GM06990 (cell line): ENCODE results near the gene TSGA10.
"Not testable (repeated sequence)": the region's sequence is repeated elsewhere in the genome, so short reads cannot be mapped to it uniquely, and the experiment has no call there.

Experiments
- DNase-seq: peaks from one replicate; pipeline ENCODE4 v3.0.0-alpha.2; 2011; ENCODE audit not compliant: insufficient read length; ENCODE audit errors: extremely low read depth
- H3K27me3 ChIP-seq: replicated peaks from 2 replicates; pipeline ENCODE4 v1.6.0; 2011; ENCODE audit warnings: low read length; ENCODE audit not compliant: control insufficient read depth, insufficient read depth
- H3K36me3 ChIP-seq: 2 replicates; pipeline ENCODE4 v1.5.1; 2011; ENCODE audit warnings: low read length; ENCODE audit not compliant: control insufficient read depth, insufficient read depth
- H3K4me3 ChIP-seq: replicated peaks from 2 replicates; pipeline ENCODE4 v1.5.1; 2011; ENCODE audit warnings: low read depth, mild to moderate bottlenecking, control low read depth, low read length
- CTCF ChIP-seq: IDR thresholded peaks from 2 replicates; pipeline ENCODE4 v1.5.1; 2011; ENCODE audit warnings: low read length, control low read depth, mild to moderate bottlenecking, inconsistent platforms; ENCODE audit not compliant: insufficient read depth, poor library complexity, severe bottlenecking

Gene TSGA10

GRCh38 chr2:99141110-99142108 lies 13.3 kb downstream of the TSGA10 start, which contains the start of gene C2orf15:
TSS of gene C2orf15 (plus strand) at chr2:99141707. CDS start at chr2:99150559, 8,852 bp downstream.
- Histone ChIP-seq H3K4me3 (peak within 1 kb of the TSS; percentile 86), H3K36me3 (no peaks in the 10 kb centered on the region), H3K27me3 (no peaks in the 10 kb centered on the region)
- DNase-seq = peak; percentile 97
- TF ChIP-seq CTCF = no peak

DNA sequence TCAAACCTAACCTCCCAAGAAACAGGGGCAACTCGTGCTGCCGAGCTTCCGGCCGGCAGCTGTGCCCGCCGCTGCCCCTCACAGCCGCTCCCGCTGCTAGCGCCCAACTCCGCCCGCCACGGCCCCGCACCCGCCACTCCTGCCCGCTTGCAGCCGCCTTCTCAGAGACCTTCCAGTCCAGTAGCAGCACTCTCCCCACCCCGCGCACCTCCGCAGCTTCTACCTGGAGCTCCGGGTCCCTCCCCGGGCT lies 14.0 kb downstream of the TSGA10 start:
- H3K4me3 ChIP-seq = peak overlapping the region; percentile 86
- TF ChIP-seq CTCF = no peak
- no peaks in the 10 kb centered on the region for H3K27me3 ChIP-seq
- no peak for DNase-seq
- H3K36me3 ChIP-seq = no peaks in the 10 kb centered on the region

- TF ChIP-seq CTCF = no peak
- Histone ChIP-seq H3K4me3 (peak overlapping the region; percentile 86), H3K27me3 (no peaks in the 10 kb centered on the region), H3K36me3 (no peaks in the 10 kb centered on the region)
- no peak for DNase-seq
Measured at GRCh38 chr2:99140056-99140859, 14.5 kb downstream of the TSGA10 start.

DNA sequence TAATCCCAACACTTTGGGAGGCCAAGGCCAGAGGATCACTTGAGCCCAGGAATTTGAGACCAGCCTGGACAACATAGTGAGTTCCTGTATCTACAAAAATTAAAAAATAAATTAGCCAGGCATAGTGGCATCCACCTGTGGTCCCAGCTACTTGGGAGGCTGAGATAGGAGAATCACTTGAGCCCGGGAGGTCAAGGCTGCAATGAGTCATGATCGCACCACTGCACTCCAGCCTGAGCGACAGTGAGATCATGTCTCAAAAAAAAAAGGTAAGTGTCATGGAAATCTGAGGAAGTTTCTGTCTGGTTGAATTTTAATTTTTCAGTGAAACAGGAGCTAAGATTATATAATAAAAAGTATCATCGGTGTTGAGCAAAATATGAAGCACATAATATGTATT lies 15.7 kb downstream of the TSGA10 start:
- Histone ChIP-seq H3K27me3 (no peaks in the 10 kb centered on the region), H3K36me3 (no peaks in the 10 kb centered on the region), H3K4me3 (no peak overlapping the region)
- no peak for DNase-seq
- no peak for TF ChIP-seq CTCF

- not testable (repeated sequence) for H3K36me3 ChIP-seq, H3K27me3 ChIP-seq, H3K4me3 ChIP-seq, DNase-seq
Measured at GRCh38 chr2:99135044-99135556, 19.6 kb downstream of the TSGA10 start.

DNA sequence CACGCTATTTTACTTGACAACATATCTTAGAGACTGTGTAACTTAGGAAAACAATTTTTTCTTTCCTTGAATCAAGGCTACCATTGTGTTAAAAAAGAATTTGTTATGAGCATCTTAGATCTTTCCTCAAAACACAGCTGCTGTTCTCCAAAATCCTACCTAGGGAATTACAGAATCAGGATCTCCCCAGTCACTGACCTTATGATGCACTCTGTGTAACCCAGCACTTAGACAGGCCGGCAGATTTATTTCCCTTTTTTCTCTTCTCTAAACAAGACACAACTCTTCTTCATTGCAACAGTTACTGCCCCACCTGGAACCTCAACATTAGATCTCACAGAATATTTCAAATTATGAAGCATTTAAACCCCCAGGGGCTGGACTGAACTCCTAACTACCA lies 26.8 kb downstream of the TSGA10 start:
- Histone ChIP-seq H3K27me3 (no peaks in the 10 kb centered on the region), H3K36me3 (0 out of 2 replicates have a peak, but pooled peaks cover 2% of the 10 kb centered on the region), H3K4me3 (no peak overlapping the region)
- DNase-seq = no peak
- no peak for TF ChIP-seq CTCF
